Measurements from ENCODE around the gene RALY. TPM values are rescaled to one million over a fixed set of nuclear protein-coding genes. Genes with fewer than 3 reads are reported as not detected.

RALY gene
- total RNA-seq, 1 experiment from 2014 or later: 164 TPM

GRCh38 chr20:34006619-34007018 lies 12.9 kb downstream of the RALY start:
- TF ChIP-seq CTCF (IDR thresholded peaks at IDR 0.05) (no peak), POLR2AphosphoS5 (IDR thresholded peaks at IDR 0.05; ENCODE audit: low read depth, low read length) (no peak), SIN3A (IDR thresholded peaks at IDR 0.05; ENCODE audit: borderline replicate concordance, insufficient read depth, low read depth, low read length) (no peak), TCF7L2 (IDR thresholded peaks at IDR 0.05; ENCODE audit: low read depth, low read length) (no peak)
- TF ChIP-seq, protein P1, sequence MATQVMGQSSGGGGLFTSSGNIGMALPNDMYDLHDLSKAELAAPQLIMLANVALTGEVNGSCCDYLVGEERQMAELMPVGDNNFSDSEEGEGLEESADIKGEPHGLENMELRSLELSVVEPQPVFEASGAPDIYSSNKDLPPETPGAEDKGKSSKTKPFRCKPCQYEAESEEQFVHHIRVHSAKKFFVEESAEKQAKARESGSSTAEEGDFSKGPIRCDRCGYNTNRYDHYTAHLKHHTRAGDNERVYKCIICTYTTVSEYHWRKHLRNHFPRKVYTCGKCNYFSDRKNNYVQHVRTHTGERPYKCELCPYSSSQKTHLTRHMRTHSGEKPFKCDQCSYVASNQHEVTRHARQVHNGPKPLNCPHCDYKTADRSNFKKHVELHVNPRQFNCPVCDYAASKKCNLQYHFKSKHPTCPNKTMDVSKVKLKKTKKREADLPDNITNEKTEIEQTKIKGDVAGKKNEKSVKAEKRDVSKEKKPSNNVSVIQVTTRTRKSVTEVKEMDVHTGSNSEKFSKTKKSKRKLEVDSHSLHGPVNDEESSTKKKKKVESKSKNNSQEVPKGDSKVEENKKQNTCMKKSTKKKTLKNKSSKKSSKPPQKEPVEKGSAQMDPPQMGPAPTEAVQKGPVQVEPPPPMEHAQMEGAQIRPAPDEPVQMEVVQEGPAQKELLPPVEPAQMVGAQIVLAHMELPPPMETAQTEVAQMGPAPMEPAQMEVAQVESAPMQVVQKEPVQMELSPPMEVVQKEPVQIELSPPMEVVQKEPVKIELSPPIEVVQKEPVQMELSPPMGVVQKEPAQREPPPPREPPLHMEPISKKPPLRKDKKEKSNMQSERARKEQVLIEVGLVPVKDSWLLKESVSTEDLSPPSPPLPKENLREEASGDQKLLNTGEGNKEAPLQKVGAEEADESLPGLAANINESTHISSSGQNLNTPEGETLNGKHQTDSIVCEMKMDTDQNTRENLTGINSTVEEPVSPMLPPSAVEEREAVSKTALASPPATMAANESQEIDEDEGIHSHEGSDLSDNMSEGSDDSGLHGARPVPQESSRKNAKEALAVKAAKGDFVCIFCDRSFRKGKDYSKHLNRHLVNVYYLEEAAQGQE (IDR thresholded peaks at IDR 0.05; ENCODE audit: insufficient read depth in 1 of 2, low read depth in 2 of 2, low read length in 1 of 2): no peak
- no peak overlapping the region for H3K27ac ChIP-seq (ENCODE audit: low read length)
- H3K27me3 ChIP-seq (ENCODE audit: control insufficient read depth, insufficient read depth, low read length): no peaks in the 10 kb centered on the region
- ATAC-seq (no peak), DNase-seq (ENCODE audit: low read depth, low spot score) (no peak)
- ChIA-PET POLR2A (no interaction called here), CTCF (no interaction called here)
- in situ Hi-C loops (cut with HindIII; ENCODE audit: low pct_unique_long_range_greater_than_20kb, low sequenced_read_pairs) (no loop called here), intact Hi-C loops (cut with micrococcal nuclease; ENCODE audit: unreplicated experiment) (no loop called here)
- H3K36me3 ChIP-seq (ENCODE audit: control insufficient read depth, insufficient read depth, low read length): no peaks in the 10 kb centered on the region
- H3K4me3 ChIP-seq (ENCODE audit: low read depth in 2 of 2, low read length in 2 of 2): no peak overlapping the region
- H3K4me1 ChIP-seq (ENCODE audit: control insufficient read depth, insufficient read depth, low read length): peaks cover 14% of the 10 kb centered on the region
- no TSS peak for BruUV-seq (replicated peaks)
- H3K9me3 ChIP-seq (ENCODE audit: control insufficient read depth, insufficient read depth, low read depth, low read length): no peaks in the 10 kb centered on the region

DNA sequence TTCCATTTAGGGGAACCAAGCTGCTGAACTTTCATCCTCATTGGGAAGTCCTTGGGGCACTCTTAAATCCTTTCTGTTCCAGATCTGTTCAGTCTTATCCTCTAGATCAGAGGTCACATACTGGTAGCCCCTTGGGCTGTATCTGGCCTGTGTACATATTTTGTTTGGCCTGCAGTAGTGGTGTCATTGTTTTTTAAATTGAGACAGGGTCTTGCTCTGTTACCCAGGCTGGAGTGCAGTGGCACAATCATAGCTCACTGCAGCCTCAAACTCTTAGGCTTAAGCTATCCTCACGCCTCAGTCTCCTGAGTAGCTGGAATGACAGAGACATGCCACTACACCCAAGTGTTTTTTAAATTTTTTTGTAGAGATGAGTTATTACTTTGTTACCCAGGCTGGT lies 14.8 kb downstream of the RALY start:
- H3K9me3 ChIP-seq (ENCODE audit: control insufficient read depth, insufficient read depth, low read depth, low read length): no peaks in the 10 kb centered on the region
- H3K4me1 ChIP-seq (ENCODE audit: control insufficient read depth, insufficient read depth, low read length): peaks cover 7% of the 10 kb centered on the region
- intact Hi-C loops (cut with micrococcal nuclease; ENCODE audit: unreplicated experiment) (no loop called here), in situ Hi-C loops (cut with HindIII; ENCODE audit: low pct_unique_long_range_greater_than_20kb, low sequenced_read_pairs) (no loop called here)
- POLR2A ChIA-PET: interaction anchor here (0.6 kb wide), 1 partner anchor 89 kb away, joined by 3 read pairs; no protein-coding TSS in a partner anchor
- no peak overlapping the region for H3K27ac ChIP-seq (ENCODE audit: low read length)
- CTCF ChIA-PET: no interaction called here
- no peak for TF ChIP-seq CTCF (IDR thresholded peaks at IDR 0.05)
- no peak for TF ChIP-seq TCF7L2 (IDR thresholded peaks at IDR 0.05; ENCODE audit: low read depth, low read length)
- TF ChIP-seq, protein P1 (IDR thresholded peaks at IDR 0.05; ENCODE audit: insufficient read depth in 1 of 2, low read depth in 2 of 2, low read length in 1 of 2): no peak
- TF ChIP-seq POLR2AphosphoS5 (IDR thresholded peaks at IDR 0.05; ENCODE audit: low read depth, low read length): no peak
- no peak for TF ChIP-seq SIN3A (IDR thresholded peaks at IDR 0.05; ENCODE audit: borderline replicate concordance, insufficient read depth, low read depth, low read length)
- no peaks in the 10 kb centered on the region for H3K27me3 ChIP-seq (ENCODE audit: control insufficient read depth, insufficient read depth, low read length)
- no peak overlapping the region for H3K4me3 ChIP-seq (ENCODE audit: low read depth in 2 of 2, low read length in 2 of 2)
- BruUV-seq (replicated peaks): no TSS peak
- H3K36me3 ChIP-seq (ENCODE audit: control insufficient read depth, insufficient read depth, low read length): no peaks in the 10 kb centered on the region
- no peak for ATAC-seq
- DNase-seq (ENCODE audit: low read depth, low spot score): no peak
